Heart right ventricle (tissue), 16 donors: Measurements from ENCODE around the gene SHROOM2. TPM values are rescaled to one million over a fixed set of nuclear protein-coding genes. Genes with fewer than 3 reads are reported as not detected.

Experiments used
- ATAC-seq, 8 donors: fragments of 200-7000 bp; cut with Tn5 transposase; one replicate each; pipeline ENCODE4 v1.9.1; 2020; ENCODE audit warnings: mild to moderate bottlenecking in 8 of 8, moderate library complexity in 8 of 8, moderate number of reproducible peaks in 1 of 8
- DNase-seq, 2 donors: peaks; one replicate each; pipeline ENCODE4 v3.0.0-alpha.2; 2020
- H3K27ac ChIP-seq, 10 donors: fragments of 200-600 bp; sonication (generic) in 2 of 10; one replicate each; pipeline versions ENCODE4 v1.5.0 to v1.8.0; 2020 to 2022; ENCODE audit warnings: mild to moderate bottlenecking in 3 of 10
- H3K27me3 ChIP-seq, 7 donors: fragments of 200-600 bp; one replicate each; pipeline ENCODE4 v1.8.0; 2021 to 2022; ENCODE audit warnings: mild to moderate bottlenecking in 2 of 7
- H3K36me3 ChIP-seq, 9 donors: fragments of 200-600 bp; sonication (generic) in 1 of 9; one replicate each; pipeline versions ENCODE4 v1.5.0 to v1.8.0; 2020 to 2022; ENCODE audit warnings: mild to moderate bottlenecking in 2 of 9
- H3K4me1 ChIP-seq, 9 donors: fragments of 200-600 bp; sonication (generic) in 1 of 9; one replicate each; pipeline versions ENCODE4 v1.5.0 to v1.8.0; 2020 to 2022; ENCODE audit warnings: mild to moderate bottlenecking in 4 of 9
- H3K4me3 ChIP-seq, 10 donors: fragments of 200-600 bp; sonication (generic) in 2 of 10; one replicate each; pipeline versions ENCODE4 v1.5.0 to v1.8.0; 2020 to 2022; ENCODE audit warnings: mild to moderate bottlenecking in 7 of 10, moderate library complexity in 2 of 10
- H3K9me3 ChIP-seq, 11 donors: fragments of 200-600 bp in 10 of 11; sonication (generic) in 2 of 11; one replicate each; pipeline versions ENCODE4 v1.5.0 to v1.8.0; 2013 to 2022; ENCODE audit warnings: mild to moderate bottlenecking in 2 of 11, control low read depth in 1 of 11, moderate library complexity in 1 of 11
- CTCF ChIP-seq, 9 donors: fragments of 200-600 bp; sonication (generic) in 2 of 9; IDR thresholded peaks; one replicate each; pipeline versions ENCODE4 v1.5.0 to v1.8.0; 2021 to 2022; ENCODE audit warnings: antibody characterized with exemption in 9 of 9, mild to moderate bottlenecking in 5 of 9, moderate library complexity in 1 of 9
- WGBS, 2 donors: extraction: QIAGEN DNeasy Blood & Tissue Kit; methylation state at CpG; one replicate each; pipeline ENCODE4 v1.1.7; 2013; ENCODE audit warnings: inconsistent platforms in 1 of 2; 5-methylcytosine and 5-hydroxymethylcytosine counted together
- intact Hi-C, 10 donors: fragments of 100-400 bp; cut with DNase I; formaldehyde crosslinking; loops; one replicate each; pipeline versions ENCODE4 v1.11.1 to v1.14.2; 2022
- polyA plus RNA-seq, 2 donors: library from polyadenylated mRNA; stranded (reverse); fragments of 200-250 nt; gene quantifications; one replicate each; pipeline ENCODE4 v1.2.3, GENCODE V29; 2013
- total RNA-seq, 10 donors: library from RNA; stranded (reverse); fragmentation: NEBNext Ultra II Directional in 3 of 10; extraction: Animal tissue kit (Norgen Biotek cat#: 25700) in 3 of 10; gene quantifications; one replicate each; pipeline versions ENCODE4 v1.2.1 to v1.2.4, GENCODE V29; 2021 to 2023
- donor health status: Arrhythmogenic right ventricular cardiomyopathy.
- donor health status: ischemic (EF 13 %, LVEDD 7.1; RV severe dilation, severe dysfunction).
- donor health status: healthy with polysubstance abuse.
- donor health status: DM: no; HTN: yes; CAD: no.
- donor health status: DM: no; HTN: no; CAD: no.
- donor health status: ischemic (EF 25% LVEDD 6.9; RV normal size, moderate dysfunction).
- donor health status: ischemic (EF 25% LVEDD 5.7; RV mildly dilated, moderate dysfunction).
- donor health status: healthy.
- donor health status: DM: yes; HTN: yes; CAD: no.
- donor health status: Ischemic cardiomyopathy.
- donor health status: ischemic (EF 35%, LVEDD 5.7; RV mildly dilated, moderate dysfunction).
- donor health status: nonischemic (EF 11% LVEDD 7.7; RV severe dilation, severe dysfunction).
- donor health status: DM: yes; HTN: yes; CAD: no.
- donor health status: PGD.
- donor health status: ischemic (EF 29% LVEDD 5.4; RV normal size, mild dysfunction).
- donor health status: nonischemic (EF 23%, LVEDD 6.1; RV moderate dilation, normal function).

SHROOM2 gene
- total and polyA plus RNA-seq, 12 donors = 0.13 to 1.7 (median 0.44) TPM

GRCh38 chrX:9880237-9880636 lies 94.0 kb downstream of the SHROOM2 start:
- TF ChIP-seq CTCF (IDR thresholded peaks at IDR 0.05) = no peak
- peaks cover 0 to 41% (median 0%) of the 10 kb centered on the region in 7 donors for H3K27me3 ChIP-seq
- H3K27ac ChIP-seq = no peak overlapping the region
- H3K36me3 ChIP-seq = no peaks in the 10 kb centered on the region
- no peak for DNase-seq
- intact Hi-C loops = loop anchor here in 7 of 10 donors (5.0 to 10.0 kb wide), 4 partner anchors 105 to 237 kb away; no protein-coding TSS in a partner anchor
- H3K4me3 ChIP-seq = no peak overlapping the region
- peaks cover 0 to 21% (median 0%) of the 10 kb centered on the region in 9 donors for H3K4me1 ChIP-seq
- H3K9me3 ChIP-seq = no peaks in the 10 kb centered on the region
- 95 to 99% methylated on average over 12 to 13 of the region's 13 CpGs for WGBS, 2 donors
- no peak for ATAC-seq

- TF ChIP-seq CTCF (IDR thresholded peaks at IDR 0.05) = no peak
- Histone ChIP-seq H3K4me1 (peaks cover 0 to 21% (median 0%) of the 10 kb centered on the region in 9 donors), H3K4me3 (no peak overlapping the region), H3K9me3 (no peaks in the 10 kb centered on the region), H3K27me3 (peaks cover 0 to 40% (median 0%) of the 10 kb centered on the region in 7 donors), H3K27ac (no peak overlapping the region), H3K36me3 (no peaks in the 10 kb centered on the region)
- no peak for DNase-seq
- WGBS, 2 donors = 68 to 86% methylated on average over 7 of the region's 7 CpGs
- intact Hi-C loops = loop anchor here in 7 of 10 donors (5.0 to 10.0 kb wide), 4 partner anchors 104 to 236 kb away; no protein-coding TSS in a partner anchor
- ATAC-seq = no peak
These were observed 94.6 kb downstream of the SHROOM2 start for GRCh38 chrX:9880870-9881269.

GRCh38 chrX:9882669-9883446 lies 96.6 kb downstream of the SHROOM2 start:
- peaks cover 0 to 36% (median 0%) of the 10 kb centered on the region in 7 donors for H3K27me3 ChIP-seq
- H3K36me3 ChIP-seq = no peaks in the 10 kb centered on the region
- WGBS, 2 donors = 23 to 26% methylated on average over 15 of the region's 15 CpGs
- H3K27ac ChIP-seq = peak overlapping the region in 1 of 10 donors; percentile 13
- TF ChIP-seq CTCF (IDR thresholded peaks at IDR 0.05) = peak in 1 of 9 donors; percentile 12
- no peak overlapping the region for H3K4me3 ChIP-seq
- H3K4me1 ChIP-seq = peaks cover 0 to 21% (median 0%) of the 10 kb centered on the region in 9 donors
- no peaks in the 10 kb centered on the region for H3K9me3 ChIP-seq
- ATAC-seq = peak in 7 of 8 donors; percentile 41 to 87 (median 71)
- DNase-seq = peak in 1 of 2 donors; percentile 13
- intact Hi-C loops = loop anchor here in 7 of 10 donors (5.0 to 10.0 kb wide), 4 partner anchors 102 to 234 kb away; no protein-coding TSS in a partner anchor

- no peak for ATAC-seq
- no peak overlapping the region for H3K27ac ChIP-seq
- H3K9me3 ChIP-seq = no peaks in the 10 kb centered on the region
- peaks cover 0 to 40% (median 0%) of the 10 kb centered on the region in 7 donors for H3K27me3 ChIP-seq
- 71 to 74% methylated on average over 9 of the region's 9 CpGs for WGBS, 2 donors
- H3K4me1 ChIP-seq = peaks cover 0 to 21% (median 0%) of the 10 kb centered on the region in 9 donors
- H3K4me3 ChIP-seq = no peak overlapping the region
- no peak for DNase-seq
- no peaks in the 10 kb centered on the region for H3K36me3 ChIP-seq
- intact Hi-C loops = loop anchor here in 7 of 10 donors (5.0 to 10.0 kb wide), 4 partner anchors 101 to 233 kb away; no protein-coding TSS in a partner anchor
- no peak for TF ChIP-seq CTCF (IDR thresholded peaks at IDR 0.05)
These were observed 98.0 kb downstream of the SHROOM2 start for GRCh38 chrX:9884031-9884779.
